Karpas-422 (cell line): ENCODE measurements around the gene NPY. TPM values are rescaled to one million over a fixed set of nuclear protein-coding genes. Genes with fewer than 3 reads are reported as not detected.
"Not testable (repeated sequence)": the region's sequence is repeated elsewhere in the genome, so short reads cannot be mapped to it uniquely, and the experiment has no call there.

Experiments
- DNase-seq: peaks from one replicate; pipeline ENCODE4 v3.0.0-alpha.2; 2015
- H2AFZ ChIP-seq: fragments of 200-600 bp; sonication (generic); 2 replicates; pipeline ENCODE4 v1.6.1; 2014; ENCODE audit warnings: antibody characterized with exemption, low read length, mixed read lengths
- H3K27ac ChIP-seq: fragments of 200-600 bp; sonication (generic); 2 replicates; pipeline ENCODE4 v1.5.1; 2014; ENCODE audit warnings: mild to moderate bottlenecking, low read length, moderate library complexity
- H3K27me3 ChIP-seq: fragments of 200-600 bp; sonication (generic); 2 replicates; pipeline ENCODE4 v1.6.1; 2014; ENCODE audit warnings: low read length, mixed read lengths
- H3K36me3 ChIP-seq: fragments of 200-600 bp; sonication (generic); 2 replicates; pipeline ENCODE4 v1.6.1; 2014; ENCODE audit warnings: low read length, mixed read lengths; ENCODE audit not compliant: insufficient read depth
- H3K4me1 ChIP-seq: fragments of 200-600 bp; sonication (generic); 2 replicates; pipeline ENCODE4 v1.6.1; 2014; ENCODE audit warnings: mild to moderate bottlenecking, low read length, mixed read lengths
- H3K4me2 ChIP-seq: fragments of 200-600 bp; sonication (generic); 2 replicates; pipeline ENCODE4 v1.6.1; 2014; ENCODE audit warnings: low read length, low read depth, mild to moderate bottlenecking; ENCODE audit not compliant: poor library complexity, severe bottlenecking
- H3K4me3 ChIP-seq: fragments of 200-600 bp; sonication (generic); 2 replicates; pipeline ENCODE4 v1.5.1; 2014; ENCODE audit warnings: mild to moderate bottlenecking, antibody characterized with exemption, low read length, mixed read lengths
- H3K79me2 ChIP-seq: fragments of 200-600 bp; sonication (generic); 2 replicates; pipeline ENCODE4 v1.6.1; 2014; ENCODE audit warnings: mild to moderate bottlenecking, low read length, mixed read lengths
- H3K9ac ChIP-seq: fragments of 200-600 bp; sonication (generic); 2 replicates; pipeline ENCODE4 v1.6.0; 2014; ENCODE audit warnings: low read length
- H3K9me2 ChIP-seq: fragments of 200-600 bp; sonication (generic), shearing (Covaris generic); replicated peaks from 2 replicates; pipeline ENCODE4 v1.6.0; 2014; ENCODE audit warnings: mild to moderate bottlenecking, low read length, moderate library complexity; ENCODE audit not compliant: insufficient read depth
- H3K9me3 ChIP-seq: fragments of 300-700, 200-600 bp; sonication (generic); 2 replicates; pipeline ENCODE4 v1.6.1; 2014; ENCODE audit warnings: low read length, mixed read lengths
- H4K20me1 ChIP-seq: fragments of 200-600 bp; sonication (generic); 2 replicates; pipeline ENCODE4 v1.6.1; 2014; ENCODE audit warnings: mild to moderate bottlenecking, antibody characterized with exemption, low read length, low read depth; ENCODE audit not compliant: insufficient read depth
- total RNA-seq: library from RNA; depleted of rRNA; stranded (reverse); fragments of >200 nt; shearing (Covaris generic); gene quantifications from 2 replicates; pipeline ENCODE4 v1.2.3, GENCODE V29; 2014; ENCODE audit warnings: low replicate concordance

Gene NPY
- total RNA-seq, 1 experiment from 2014 or later: not detected

DNA sequence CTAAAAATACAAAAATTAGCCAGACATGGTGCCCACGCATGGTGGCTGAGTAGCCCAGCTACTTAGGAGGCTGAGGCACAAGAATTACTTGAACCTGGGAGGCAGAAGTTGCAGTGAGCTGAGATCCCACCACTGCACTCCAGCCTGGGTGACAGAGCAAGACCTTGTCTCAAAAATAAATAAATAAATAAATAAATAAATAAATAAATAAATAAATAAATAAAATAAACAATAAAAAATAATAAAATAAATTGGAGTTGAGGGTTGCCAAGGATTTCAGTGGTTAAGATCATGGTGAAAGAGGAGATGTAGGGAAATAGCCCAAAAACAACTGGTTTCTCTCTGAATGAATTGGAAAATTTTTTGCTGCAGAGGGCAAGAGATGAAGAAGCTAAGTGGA lies 25.7 kb upstream of the NPY start:
- H3K36me3 ChIP-seq: not testable (repeated sequence)

DNA sequence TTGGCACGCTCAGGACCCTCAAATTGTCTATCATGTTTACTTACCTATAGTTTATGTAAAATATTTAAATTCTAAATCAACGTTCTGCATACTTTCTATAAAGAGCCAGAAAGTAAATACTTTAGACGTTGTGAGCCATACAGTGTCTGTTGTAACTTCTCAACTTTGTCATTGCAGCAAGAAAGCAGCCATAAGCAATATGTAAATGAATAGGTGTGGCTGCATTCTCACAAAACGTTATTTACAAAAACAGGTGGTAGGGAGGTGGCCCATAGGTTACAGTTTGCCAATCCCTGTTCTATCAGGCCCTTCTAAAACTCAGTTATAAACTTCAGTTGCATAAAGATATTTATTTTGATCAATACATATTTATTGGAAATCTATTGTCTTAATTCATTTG lies 12.1 kb upstream of the NPY start:
- DNase-seq: no peak
- Histone ChIP-seq H2AFZ (no peak overlapping the region), H3K9ac (no peak overlapping the region)

More for the DNA sequence above, 25.7 kb upstream of the NPY start:
- not testable (repeated sequence) for H3K27me3 ChIP-seq, H3K9ac ChIP-seq, DNase-seq, H3K27ac ChIP-seq, H2AFZ ChIP-seq, H3K9me3 ChIP-seq, H3K9me2 ChIP-seq, H3K79me2 ChIP-seq, H3K4me2 ChIP-seq, H3K4me3 ChIP-seq, H3K4me1 ChIP-seq, H4K20me1 ChIP-seq

DNA sequence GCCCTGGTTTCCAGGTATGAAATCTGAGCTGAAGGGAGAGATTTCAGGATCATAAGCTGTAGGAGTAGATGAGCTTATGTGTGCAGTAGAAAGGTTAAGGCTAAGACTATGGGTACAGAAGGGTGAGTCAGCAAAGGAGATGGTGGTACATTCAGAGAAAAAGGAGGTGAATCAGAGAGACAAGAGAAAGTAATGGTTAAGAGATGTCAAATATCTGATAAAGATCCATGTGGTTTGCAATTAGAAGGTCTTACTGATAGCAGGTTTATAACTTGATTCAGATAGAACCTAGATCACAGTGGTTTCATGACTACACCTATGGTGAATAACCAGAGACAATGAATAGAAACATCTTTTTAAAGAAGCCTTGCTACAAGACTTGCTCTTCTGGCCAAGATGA lies 4.5 kb upstream of the NPY start:
- H3K9ac ChIP-seq: no peak overlapping the region
- no peaks in the 10 kb centered on the region for H3K9me2 ChIP-seq
- H2AFZ ChIP-seq: no peak overlapping the region
- H3K27ac ChIP-seq: no peak overlapping the region
- no peak overlapping the region for H3K4me3 ChIP-seq
- H3K9me3 ChIP-seq: no peaks in the 10 kb centered on the region
- H3K27me3 ChIP-seq: no peaks in the 10 kb centered on the region
- no peaks in the 10 kb centered on the region for H3K79me2 ChIP-seq
- H3K4me1 ChIP-seq: no peaks in the 10 kb centered on the region
- no peak for DNase-seq
- no peaks in the 10 kb centered on the region for H3K36me3 ChIP-seq
- H3K4me2 ChIP-seq: no peak overlapping the region
- H4K20me1 ChIP-seq: no peaks in the 10 kb centered on the region

More for the DNA sequence above, 12.1 kb upstream of the NPY start:
- Histone ChIP-seq H3K79me2 (no peaks in the 10 kb centered on the region), H3K36me3 (no peaks in the 10 kb centered on the region), H4K20me1 (no peaks in the 10 kb centered on the region), H3K27me3 (no peaks in the 10 kb centered on the region), H3K4me2 (no peak overlapping the region), H3K4me1 (no peaks in the 10 kb centered on the region), H3K9me2 (no peaks in the 10 kb centered on the region), H3K27ac (no peak overlapping the region), H3K9me3 (no peaks in the 10 kb centered on the region), H3K4me3 (no peak overlapping the region)

DNA sequence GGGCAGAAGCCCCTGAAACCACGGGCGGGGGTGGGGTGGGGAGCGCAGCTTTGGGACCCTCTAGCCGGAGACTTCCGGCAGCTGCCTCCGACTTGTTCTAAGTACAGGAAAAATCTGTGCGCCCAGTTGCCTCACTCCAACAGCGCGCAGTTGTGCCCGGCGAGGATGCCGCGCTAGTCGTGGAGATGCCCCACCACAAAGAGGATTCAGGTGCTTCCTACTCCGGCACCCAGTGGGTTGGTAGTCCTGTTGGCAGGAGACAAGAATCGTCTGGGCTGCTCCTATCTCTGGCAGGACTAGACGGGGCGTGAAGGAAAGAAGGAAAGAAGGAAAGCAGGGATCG lies 465 bp upstream of the NPY start:
- H2AFZ ChIP-seq: no peak overlapping the region
- no peaks in the 10 kb centered on the region for H4K20me1 ChIP-seq
- H3K9ac ChIP-seq: no peak overlapping the region
- H3K27ac ChIP-seq: no peak overlapping the region
- no peaks in the 10 kb centered on the region for H3K4me1 ChIP-seq
- no peak overlapping the region for H3K4me2 ChIP-seq
- H3K36me3 ChIP-seq: no peaks in the 10 kb centered on the region
- no peaks in the 10 kb centered on the region for H3K27me3 ChIP-seq
- no peaks in the 10 kb centered on the region for H3K79me2 ChIP-seq
- H3K9me2 ChIP-seq: no peaks in the 10 kb centered on the region
- no peak for DNase-seq
- no peaks in the 10 kb centered on the region for H3K9me3 ChIP-seq
- H3K4me3 ChIP-seq: no peak overlapping the region

DNA sequence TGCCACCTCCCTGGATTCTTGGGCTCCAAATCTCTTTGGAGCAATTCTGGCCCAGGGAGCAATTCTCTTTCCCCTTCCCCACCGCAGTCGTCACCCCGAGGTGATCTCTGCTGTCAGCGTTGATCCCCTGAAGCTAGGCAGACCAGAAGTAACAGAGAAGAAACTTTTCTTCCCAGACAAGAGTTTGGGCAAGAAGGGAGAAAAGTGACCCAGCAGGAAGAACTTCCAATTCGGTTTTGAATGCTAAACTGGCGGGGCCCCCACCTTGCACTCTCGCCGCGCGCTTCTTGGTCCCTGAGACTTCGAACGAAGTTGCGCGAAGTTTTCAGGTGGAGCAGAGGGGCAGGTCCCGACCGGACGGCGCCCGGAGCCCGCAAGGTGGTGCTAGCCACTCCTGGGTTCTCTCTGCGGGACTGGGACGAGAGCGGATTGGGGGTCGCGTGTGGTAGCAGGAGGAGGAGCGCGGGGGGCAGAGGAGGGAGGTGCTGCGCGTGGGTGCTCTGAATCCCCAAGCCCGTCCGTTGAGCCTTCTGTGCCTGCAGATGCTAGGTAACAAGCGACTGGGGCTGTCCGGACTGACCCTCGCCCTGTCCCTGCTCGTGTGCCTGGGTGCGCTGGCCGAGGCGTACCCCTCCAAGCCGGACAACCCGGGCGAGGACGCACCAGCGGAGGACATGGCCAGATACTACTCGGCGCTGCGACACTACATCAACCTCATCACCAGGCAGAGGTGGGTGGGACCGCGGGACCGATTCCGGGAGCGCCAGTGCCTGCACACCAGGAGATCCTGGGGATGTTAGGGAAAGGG lies 913 bp downstream of the NPY start:
- H3K79me2 ChIP-seq: no peaks in the 10 kb centered on the region
- no peak for DNase-seq
- no peak overlapping the region for H3K4me3 ChIP-seq
- H4K20me1 ChIP-seq: no peaks in the 10 kb centered on the region
- H3K36me3 ChIP-seq: no peaks in the 10 kb centered on the region
- H3K27me3 ChIP-seq: no peaks in the 10 kb centered on the region
- no peak overlapping the region for H3K4me2 ChIP-seq
- no peaks in the 10 kb centered on the region for H3K9me2 ChIP-seq
- H3K9me3 ChIP-seq: no peaks in the 10 kb centered on the region
- no peak overlapping the region for H3K9ac ChIP-seq
- no peaks in the 10 kb centered on the region for H3K4me1 ChIP-seq
- H3K27ac ChIP-seq: no peak overlapping the region
- no peak overlapping the region for H2AFZ ChIP-seq

DNA sequence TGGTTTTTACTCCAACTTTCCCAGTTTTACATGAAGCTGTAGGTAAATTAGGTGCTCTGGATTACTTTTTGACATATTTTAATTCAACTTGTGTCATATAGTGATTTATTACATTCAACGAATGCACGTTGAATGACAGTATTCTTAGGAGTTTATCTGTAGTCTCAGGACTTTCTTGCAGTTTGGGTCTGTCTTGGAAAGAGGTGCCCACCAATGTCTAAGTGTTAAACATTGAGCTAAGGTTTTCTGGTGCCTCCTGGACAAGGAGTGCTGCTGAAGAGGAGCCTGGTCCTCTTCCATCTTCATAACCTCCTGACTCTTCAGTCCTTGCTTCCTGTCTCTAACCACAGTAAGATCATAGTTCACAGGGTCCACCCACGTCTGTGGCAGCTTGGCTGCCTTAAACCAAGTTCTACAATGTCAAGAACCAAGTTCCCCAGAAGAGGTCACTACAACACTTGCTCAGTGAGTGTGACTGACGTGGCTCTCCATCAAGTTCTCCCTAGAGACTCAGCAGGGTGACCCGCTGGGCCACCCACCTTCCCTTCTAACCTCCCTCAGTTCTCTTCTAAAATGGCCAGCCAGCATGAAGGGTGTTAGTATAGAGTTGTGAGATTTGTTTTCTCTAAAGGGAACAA lies 6.1 kb downstream of the NPY start:
- H2AFZ ChIP-seq: no peak overlapping the region
- no peaks in the 10 kb centered on the region for H3K9me2 ChIP-seq
- H3K27ac ChIP-seq: no peak overlapping the region
- no peaks in the 10 kb centered on the region for H3K27me3 ChIP-seq
- H3K4me2 ChIP-seq: no peak overlapping the region
- peak; percentile 81 for DNase-seq
- H3K36me3 ChIP-seq: no peaks in the 10 kb centered on the region
- H3K9me3 ChIP-seq: no peaks in the 10 kb centered on the region
- H3K4me3 ChIP-seq: no peak overlapping the region
- no peaks in the 10 kb centered on the region for H3K79me2 ChIP-seq
- H3K9ac ChIP-seq: no peak overlapping the region
- H4K20me1 ChIP-seq: no peaks in the 10 kb centered on the region
- H3K4me1 ChIP-seq: no peaks in the 10 kb centered on the region

DNA sequence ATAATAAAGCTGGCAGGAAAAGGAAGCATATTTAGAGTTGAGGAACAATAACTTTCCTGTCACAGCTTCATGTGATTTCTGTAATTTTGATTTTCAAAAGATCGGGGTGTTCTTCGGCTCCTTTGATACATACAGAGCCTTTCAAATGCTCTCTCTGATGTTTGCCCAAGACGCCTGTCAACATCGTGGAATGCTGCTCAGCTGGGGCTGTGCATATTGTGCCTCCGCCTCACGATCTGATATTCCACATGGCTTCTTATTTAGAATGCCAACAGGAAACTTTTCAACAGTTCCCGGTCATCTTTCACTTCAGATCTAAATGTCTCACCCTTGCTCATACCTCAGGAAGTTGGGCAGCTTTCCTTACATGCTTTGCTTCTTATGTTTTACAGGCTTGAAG lies 7.3 kb downstream of the NPY start:
- Histone ChIP-seq H3K9ac (no peak overlapping the region), H3K9me2 (no peaks in the 10 kb centered on the region), H3K9me3 (no peaks in the 10 kb centered on the region), H3K4me3 (no peak overlapping the region), H4K20me1 (no peaks in the 10 kb centered on the region), H3K79me2 (no peaks in the 10 kb centered on the region), H3K36me3 (no peaks in the 10 kb centered on the region), H3K4me2 (no peak overlapping the region), H3K4me1 (no peaks in the 10 kb centered on the region), H3K27ac (no peak overlapping the region), H3K27me3 (no peaks in the 10 kb centered on the region), H2AFZ (no peak overlapping the region)
- no peak for DNase-seq

DNA sequence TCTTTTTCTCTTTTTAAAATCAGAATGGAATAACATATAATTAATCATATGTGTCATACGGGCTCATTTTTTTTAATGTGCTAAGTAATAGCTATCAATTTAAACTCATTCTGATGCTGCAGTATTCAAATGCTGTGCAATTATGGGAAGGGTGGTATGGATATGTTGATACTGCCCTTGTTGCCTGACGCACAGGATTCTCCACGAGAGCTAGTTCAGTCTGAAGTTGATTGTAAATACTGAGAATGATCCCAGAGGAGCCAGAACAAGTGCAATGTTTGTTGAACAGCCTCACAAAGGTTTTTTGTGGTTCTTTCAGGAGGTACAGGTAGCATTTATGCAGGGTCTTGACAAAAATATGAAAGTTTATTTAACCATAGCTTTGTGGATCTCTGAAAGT lies 13.4 kb downstream of the NPY start:
- Histone ChIP-seq H3K9me3 (no peaks in the 10 kb centered on the region), H3K4me2 (no peak overlapping the region), H2AFZ (no peak overlapping the region), H3K27ac (no peak overlapping the region), H3K9me2 (no peaks in the 10 kb centered on the region), H3K27me3 (no peaks in the 10 kb centered on the region), H3K4me3 (no peak overlapping the region), H3K4me1 (no peaks in the 10 kb centered on the region; the same call in 1 of the 2 replicates), H3K36me3 (no peaks in the 10 kb centered on the region), H3K9ac (no peak overlapping the region), H3K79me2 (no peaks in the 10 kb centered on the region), H4K20me1 (no peaks in the 10 kb centered on the region)
- no peak for DNase-seq
